ENCODE measurements around the gene RPA1.

DNA sequence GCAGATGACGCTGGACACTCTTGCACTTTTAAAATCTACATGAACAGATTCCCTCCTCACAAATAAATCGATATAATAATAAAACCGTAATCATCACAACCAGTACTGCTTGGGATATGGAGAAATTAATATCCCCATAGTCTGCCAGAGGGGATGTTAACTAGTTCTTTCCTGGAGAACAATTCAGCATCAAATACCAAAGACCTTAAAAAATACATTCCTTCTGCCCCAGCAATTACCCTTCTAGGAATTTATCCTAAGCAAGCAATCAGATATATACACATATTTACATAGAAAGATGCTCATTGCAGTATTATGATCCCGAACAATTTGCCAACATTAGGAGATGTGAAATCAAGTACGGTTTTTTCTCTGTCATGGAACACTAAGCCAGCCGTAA is 21.9 kb upstream of the RPA1 start:
- TF ChIP-seq CTCF (IDR thresholded peaks at IDR 0.05): no peak
- TF ChIP-seq POLR2A (IDR thresholded peaks at IDR 0.05; ENCODE audit: low read depth): no peak
